Measurements from ENCODE around the gene GPR89A.
A peak's percentile ranks its signal among the peaks of the same experiment; 100 is the strongest.
"Not testable (repeated sequence)": the region's sequence is repeated elsewhere in the genome, so short reads cannot be mapped to it uniquely, and the experiment has no call there.

The GPR89A gene

GRCh38 chr1:145607833-145608733 is at the start of gene GPR89A:
GPR89A (plus strand) TSS chr1:145607988; CDS start chr1:145608134, 146 bp downstream.
- DNase-seq: peak; percentile 94

DNA sequence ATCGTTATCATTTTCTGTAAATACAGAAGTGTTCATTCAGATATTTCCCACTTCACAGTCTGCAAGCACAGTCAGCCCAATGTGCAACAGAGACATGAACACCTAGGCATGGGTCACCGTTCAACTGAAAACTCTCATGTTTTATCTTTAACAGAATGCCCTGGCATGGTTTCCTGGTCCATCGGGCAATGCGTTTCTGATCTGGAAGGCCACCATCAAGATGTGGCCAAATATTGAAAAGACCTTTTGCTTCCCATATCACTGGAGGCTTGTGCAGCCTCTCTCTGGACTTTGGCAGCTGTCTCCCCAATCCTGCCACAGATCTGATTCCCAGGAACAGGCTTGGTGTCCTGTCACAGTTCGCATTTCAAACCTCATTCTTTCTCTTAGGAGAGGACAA is 21.0 kb upstream of the GPR89A start:
- DNase-seq: not testable (repeated sequence)

DNA sequence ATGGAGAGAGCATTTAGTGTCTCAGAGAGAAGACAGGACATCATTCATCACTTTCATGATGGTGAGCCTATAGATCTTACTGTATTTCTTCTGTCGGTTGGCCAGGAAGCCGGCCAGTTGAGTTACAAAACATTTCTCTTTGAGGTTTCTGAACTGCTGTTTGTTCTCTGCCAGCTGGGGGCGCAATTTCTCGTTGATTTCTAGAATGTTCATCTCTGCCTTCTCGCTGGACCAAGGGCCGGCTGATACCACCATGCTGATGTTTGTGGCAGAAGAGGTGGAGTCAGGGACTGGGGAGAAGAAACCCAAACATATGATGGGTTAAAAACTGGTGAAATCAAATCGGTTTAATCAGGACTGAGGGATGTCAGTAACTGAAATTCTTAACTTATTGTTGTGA is 17.0 kb upstream of the GPR89A start:
- not testable (repeated sequence) for DNase-seq

GRCh38 chr1:145592347-145592746 is 15.4 kb upstream of the GPR89A start:
- not testable (repeated sequence) for DNase-seq

DNA sequence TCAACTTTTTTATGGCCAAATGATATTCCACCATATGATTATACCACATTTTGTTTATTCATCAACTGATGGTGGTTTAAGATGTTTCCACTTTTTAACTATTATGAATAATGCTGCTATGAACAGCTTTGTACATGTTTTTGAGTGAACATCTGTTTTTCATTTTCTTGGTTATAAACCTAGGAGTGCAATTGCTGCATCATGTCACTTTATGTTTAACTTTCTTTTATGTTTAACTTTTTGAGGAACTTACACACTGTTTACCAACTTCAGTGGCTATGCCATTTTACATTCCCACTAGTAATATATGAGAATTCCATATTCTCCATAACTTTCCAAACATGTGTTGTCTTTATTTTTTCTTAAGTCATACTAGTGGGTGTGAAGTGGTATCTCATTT is 12.4 kb upstream of the GPR89A start:
- DNase-seq: not testable (repeated sequence)

- not testable (repeated sequence) for DNase-seq
Observed at GRCh38 chr1:145596236-145596635, 11.6 kb upstream of the GPR89A start.

DNA sequence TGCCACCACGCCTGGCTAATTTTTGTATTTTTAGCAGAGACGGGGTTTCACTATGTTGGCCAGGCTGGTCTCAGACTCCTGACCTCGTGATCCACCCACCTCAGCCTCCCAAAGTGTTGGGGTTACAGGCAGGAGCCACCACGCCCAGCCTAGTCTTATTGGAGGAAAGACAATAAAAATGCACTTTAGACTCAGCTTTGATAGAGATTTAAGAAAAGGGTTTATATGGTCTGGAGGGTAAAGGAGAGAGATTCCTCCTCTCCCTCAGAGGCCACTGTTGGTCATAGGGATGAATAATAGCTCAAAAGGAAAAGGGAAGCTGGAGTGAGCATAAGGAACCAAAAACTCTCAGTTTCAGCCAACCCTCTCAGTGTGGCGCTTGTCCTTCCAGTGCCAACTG is 8.4 kb upstream of the GPR89A start:
- not testable (repeated sequence) for DNase-seq

GRCh38 chr1:145601593-145601992 is 6.2 kb upstream of the GPR89A start:
- no peak for DNase-seq

GRCh38 chr1:145606840-145607239 is 948 bp upstream of the GPR89A start:
- peak; percentile 73 for DNase-seq

DNA sequence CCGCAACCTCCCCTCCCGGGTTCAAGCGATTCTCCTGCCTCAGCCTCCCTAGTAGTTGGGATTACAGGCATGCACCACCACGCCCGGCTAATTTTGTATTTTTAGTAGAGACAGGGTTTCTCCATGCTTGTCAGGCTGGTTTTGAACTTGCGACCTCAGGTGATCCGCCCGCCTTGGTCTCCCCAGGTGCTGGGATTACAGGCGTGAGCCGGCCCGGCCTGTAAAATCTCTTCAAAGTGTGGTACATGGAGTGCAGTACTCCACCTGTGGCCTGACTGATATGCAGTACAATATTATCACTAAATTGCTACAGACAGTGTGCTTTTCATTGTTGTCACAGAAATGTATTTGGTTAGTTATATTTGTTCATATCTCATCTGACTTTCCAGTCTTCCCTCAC is 499 bp upstream of the GPR89A start:
- DNase-seq: not testable (repeated sequence)

DNA sequence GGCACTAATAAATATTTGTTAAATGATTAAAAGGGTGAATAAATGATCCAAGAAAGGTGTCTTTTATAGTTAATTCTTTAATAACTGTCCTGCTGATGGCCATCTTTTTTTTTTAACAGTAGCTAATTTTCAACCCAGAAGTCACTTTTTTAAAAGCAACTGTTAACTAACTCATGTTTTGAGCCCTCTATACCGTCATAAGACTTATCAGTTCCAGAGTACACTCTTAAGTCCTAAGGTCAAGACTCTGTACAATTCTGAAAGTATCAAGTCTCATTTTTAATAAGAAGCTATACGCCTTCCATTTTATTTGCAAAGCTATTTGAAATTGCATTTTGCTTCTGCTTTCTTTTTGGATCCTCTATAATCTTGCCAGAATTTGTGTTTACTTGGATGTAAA is 3.0 kb downstream of the GPR89A start:
- DNase-seq: not testable (repeated sequence)

GRCh38 chr1:145620073-145620472 is 12.3 kb downstream of the GPR89A start:
- not testable (repeated sequence) for DNase-seq

GRCh38 chr1:145622177-145622576 is 14.4 kb downstream of the GPR89A start:
- DNase-seq: not testable (repeated sequence)

GRCh38 chr1:145636237-145636636 is 28.4 kb downstream of the GPR89A start:
- not testable (repeated sequence) for DNase-seq

DNA sequence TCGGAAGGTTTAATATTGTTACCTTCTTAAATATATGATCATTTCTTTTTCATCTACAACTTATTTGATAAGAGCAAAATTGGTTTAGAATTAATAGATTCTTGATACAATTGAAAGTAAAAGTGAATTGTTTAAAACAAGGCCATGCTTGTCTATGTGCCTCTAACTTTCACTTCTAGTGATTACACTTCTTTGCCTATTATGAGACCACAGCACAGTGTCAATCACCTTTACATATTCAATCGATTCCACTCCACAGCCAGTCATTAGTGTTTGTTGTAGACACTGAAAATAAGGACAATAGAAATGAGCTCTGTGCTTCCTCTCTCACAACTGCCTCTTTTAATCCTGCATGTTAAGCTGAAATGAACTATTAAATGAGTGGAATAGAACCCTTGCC is 34.1 kb downstream of the GPR89A start:
- DNase-seq: not testable (repeated sequence)

GRCh38 chr1:145643990-145644389 is 36.2 kb downstream of the GPR89A start:
- DNase-seq: not testable (repeated sequence)

DNA sequence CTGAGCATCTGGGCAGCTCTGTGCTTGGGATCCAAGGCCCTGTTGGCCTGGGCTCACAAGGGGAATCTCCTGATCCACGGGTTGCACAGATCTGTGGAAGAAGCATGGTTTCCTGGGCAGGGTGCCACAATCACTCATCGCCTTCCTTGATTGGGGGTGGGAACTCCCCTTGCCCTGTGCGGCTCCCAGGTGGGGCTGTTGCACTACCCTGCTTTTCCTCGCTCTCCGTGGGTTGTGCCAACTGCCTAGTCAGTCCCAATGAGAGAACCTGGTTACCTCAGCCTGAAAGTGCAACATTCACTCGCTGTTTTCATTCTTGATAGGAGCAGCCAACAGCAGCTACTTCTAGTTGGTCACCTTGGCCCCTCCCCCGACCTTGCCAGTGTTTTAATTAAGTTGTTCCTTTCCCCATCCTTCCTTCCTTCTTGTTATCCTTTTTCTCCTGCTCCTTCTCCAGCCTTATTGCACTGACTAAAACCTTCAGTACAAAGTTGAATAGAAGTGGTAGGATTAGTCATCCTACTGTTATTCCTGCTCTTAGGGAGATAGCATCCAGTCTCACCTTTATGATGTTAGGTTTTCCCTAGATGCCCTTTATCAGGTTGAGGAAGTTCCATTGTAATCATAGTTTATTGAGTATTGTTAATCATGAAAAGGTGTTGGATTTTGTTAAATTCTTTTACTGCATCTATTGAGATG is 48.6 kb downstream of the GPR89A start:
- DNase-seq: not testable (repeated sequence)

DNA sequence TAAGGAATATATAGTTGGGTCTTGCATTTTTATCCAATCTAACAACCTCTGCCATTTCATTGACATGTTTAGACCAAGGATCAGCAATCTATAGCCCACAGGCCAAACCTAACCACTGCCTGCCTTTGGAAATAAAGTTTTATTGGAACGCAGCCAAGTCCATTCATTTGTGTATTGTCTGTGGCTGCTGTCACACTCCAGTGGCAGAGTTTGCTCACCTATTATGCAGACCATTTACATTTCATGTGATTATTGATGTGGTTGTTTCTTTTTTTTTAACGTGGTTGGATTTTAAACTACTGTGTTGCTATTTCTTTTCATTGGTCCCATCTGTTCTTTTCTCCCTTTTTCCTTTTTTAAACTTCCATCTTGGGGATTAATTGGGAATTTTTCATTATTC is 54.7 kb downstream of the GPR89A start:
- peak; percentile 49 for DNase-seq

DNA sequence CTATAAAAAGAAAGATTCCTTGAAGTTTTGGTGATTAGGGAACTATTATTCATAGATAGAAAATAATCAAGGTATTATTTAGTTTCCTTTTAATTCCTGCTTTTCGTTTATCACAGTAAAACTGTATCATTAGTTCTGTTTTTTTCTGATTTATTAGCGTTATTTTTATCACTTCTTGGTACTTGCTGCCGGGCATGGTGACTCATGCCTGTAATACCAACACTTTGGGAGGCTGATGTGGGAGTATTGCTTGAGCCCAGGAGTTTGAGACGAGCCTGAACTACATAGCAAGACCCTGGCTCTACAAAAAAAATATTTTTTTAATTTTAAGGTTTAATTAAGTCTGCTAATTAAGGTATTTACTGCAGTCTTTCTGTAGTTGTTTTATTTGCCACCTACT is 57.2 kb downstream of the GPR89A start:
- DNase-seq: not testable (repeated sequence)

- not testable (repeated sequence) for DNase-seq
Observed at GRCh38 chr1:145670995-145671745, 63.4 kb downstream of the GPR89A start.

DNA sequence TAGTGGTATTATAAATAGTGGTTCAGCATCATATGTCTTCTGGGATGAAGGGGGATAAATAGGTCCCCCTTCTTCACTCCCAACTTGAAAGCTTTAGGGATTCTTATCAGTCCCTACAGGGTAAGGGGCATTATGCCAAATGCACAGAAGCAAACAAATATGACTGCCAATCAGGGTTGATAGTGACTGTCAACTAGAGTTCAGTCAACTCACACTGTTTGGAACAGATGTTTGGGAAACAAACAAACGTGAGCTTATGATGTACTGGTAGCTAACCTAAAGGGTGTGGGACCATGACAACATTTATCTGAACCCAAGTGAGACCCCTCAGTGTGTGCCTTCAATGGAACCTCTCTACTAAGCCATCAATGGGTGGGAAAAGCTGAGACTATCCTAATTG is 65.4 kb downstream of the GPR89A start:
- not testable (repeated sequence) for DNase-seq

DNA sequence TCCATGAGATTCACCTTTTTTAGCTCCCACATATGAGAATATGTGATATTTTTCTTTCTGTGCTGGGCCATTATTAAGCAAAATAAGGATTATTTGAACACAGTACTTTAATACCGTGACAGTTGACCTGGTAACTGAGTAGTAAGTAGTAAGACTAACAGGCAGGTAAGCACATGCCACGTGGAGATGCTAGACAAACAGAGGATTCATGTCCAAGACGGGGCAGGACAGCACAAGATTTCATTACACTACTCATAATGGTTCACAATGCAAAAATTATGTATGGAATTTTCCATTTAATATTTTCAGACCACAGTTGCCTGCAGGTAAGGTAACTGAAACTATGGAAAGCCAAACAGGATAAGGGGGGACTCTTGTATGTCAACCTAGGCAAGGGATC is 77.1 kb downstream of the GPR89A start:
- DNase-seq: not testable (repeated sequence)

GRCh38 chr1:145686078-145686477 is 78.3 kb downstream of the GPR89A start:
- not testable (repeated sequence) for DNase-seq
